ENCODE results near the gene CC2D1B.
"Not testable (repeated sequence)": the region's sequence is repeated elsewhere in the genome, so short reads cannot be mapped to it uniquely, and the experiment has no call there.

CC2D1B gene, protein sequence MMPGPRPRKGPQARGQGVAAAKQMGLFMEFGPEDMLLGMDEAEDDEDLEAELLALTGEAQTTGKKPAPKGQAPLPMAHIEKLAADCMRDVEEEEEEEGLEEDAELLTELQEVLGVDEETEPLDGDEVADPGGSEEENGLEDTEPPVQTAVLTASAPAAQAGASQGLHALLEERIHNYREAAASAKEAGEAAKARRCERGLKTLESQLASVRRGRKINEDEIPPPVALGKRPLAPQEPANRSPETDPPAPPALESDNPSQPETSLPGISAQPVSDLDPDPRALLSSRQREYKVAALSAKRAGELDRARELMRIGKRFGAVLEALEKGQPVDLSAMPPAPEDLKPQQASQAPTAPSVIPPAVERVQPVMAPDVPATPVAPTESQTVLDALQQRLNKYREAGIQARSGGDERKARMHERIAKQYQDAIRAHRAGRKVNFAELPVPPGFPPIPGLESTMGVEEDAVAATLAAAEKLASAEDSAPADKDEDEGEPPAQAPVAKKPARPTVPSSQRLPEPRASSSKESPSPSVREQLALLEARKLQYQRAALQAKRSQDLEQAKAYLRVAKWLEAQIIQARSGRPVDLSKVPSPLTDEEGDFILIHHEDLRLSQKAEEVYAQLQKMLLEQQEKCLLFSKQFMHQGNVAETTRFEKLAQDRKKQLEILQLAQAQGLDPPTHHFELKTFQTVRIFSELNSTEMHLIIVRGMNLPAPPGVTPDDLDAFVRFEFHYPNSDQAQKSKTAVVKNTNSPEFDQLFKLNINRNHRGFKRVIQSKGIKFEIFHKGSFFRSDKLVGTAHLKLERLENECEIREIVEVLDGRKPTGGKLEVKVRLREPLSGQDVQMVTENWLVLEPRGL

GRCh38 chr1:52365746-52366516 lies at the start of gene CC2D1B:
TSS of gene CC2D1B (minus strand) at chr1:52366205. CDS start at chr1:52364620, 1,585 bp downstream.
- peak; percentile 100 for DNase-seq (ENCODE audit: low spot score)

DNA sequence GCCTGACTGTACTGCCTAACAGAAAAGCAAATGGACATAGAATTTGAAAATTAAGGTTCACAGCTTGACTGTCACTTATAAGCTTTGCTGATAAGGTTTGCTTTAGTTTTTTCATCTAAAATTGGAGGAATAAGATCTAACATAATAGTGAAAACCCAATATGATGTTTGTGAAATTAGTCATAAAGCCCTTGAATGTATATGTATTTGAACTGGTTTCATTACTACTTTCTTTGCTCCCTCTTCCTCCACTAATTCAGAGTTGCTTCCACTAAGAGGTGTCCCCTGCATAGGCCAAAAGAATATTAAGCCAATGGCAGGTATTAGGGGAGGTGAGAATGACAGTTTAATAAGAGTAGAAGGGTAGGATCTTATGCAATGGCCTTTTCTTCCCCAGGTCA lies 48.9 kb upstream of the CC2D1B start:
- DNase-seq (ENCODE audit: low spot score) = no peak

DNA sequence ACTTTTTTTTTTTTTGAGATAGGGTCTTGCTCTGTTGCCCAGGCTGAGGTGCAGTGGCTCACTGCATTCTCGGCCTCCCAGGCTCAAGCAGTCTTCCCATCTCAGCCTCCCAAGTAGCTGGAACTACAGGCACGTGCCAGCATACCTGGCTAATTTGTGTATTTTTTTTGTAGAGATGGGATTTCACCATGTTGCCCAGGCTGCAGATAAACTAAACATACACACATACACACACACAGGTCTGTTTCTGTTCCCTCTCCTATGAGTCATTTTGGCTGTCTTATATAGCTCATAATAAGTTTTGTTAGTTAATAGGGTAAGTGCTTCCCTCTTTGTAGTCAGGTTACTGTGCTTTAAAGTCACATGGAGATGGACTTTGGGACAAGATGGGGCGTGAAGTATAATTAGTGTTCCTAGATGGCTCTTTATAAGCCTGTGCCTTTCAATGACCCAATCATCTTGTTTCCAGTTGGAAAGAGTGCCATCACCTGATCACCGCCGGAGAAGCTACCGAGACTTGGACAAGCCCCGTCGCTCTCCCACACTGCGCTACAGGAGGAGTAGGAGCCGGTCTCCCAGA lies 47.5 kb upstream of the CC2D1B start:
- DNase-seq (ENCODE audit: low spot score) = no peak

DNA sequence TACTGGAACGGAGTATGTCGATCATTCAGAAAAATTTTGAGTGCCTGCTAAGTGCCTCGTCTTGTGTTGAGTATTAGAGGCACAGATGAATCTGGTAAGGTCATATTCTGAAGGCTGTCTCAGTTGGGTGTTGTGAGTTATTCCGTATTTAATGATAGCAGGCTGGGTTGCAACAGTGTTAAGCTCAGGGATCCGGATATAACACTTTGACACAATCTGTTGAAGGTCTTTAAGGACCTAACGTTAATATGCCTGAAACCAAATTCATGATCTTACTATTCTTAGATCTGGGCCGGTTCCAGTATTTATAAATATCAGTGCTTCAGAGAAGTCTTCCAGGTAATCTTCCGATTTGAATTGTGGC lies 39.0 kb upstream of the CC2D1B start:
- no peak for DNase-seq (ENCODE audit: low spot score)

DNA sequence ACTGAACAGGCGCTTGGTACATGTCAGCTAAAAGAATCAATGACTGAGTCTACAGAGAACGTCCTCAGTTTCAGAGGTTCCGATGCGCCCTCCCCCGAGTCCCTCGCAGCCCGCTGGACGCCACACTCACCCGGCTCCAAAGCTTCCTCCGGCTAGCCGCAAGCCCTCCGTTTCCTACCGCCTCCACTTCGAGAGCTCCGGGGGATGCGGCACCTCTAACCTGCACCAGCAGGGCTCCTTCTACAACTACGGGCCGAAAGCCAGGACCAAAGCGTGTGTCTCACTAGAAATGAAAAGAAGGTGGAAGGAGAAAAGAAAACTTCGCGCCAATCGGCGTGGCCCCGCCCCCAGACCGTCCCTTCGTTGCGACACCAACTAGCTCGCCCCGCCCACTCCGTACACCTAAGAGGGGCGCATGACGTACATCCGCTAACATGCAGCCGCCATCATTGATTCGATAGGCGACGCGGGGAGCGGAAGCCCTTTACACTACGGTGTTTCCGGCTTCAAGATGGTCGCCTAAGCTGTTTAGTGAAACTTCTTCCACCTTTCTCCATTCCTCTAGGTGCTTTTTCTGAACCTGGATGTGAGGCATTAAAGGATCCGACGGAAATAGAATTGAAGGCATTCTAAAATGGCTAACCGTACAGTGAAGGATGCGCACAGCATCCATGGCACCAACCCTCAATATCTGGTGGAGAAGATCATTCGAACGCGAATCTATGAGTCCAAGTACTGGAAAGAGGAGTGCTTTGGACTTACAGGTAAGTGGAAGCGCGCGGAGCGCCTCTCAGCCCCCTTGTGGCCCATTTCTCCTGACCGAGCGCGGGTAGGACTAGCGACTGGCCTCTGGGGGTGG lies 38.3 kb upstream of the CC2D1B start, which contains the start of the genes ORC1 and PRPF38A:
TSS of gene ORC1 (minus strand) at position 308 of the 859 bp plus-strand sequence. CDS start 2,200 bp downstream, outside the sequence.
TSS of gene PRPF38A (plus strand) at position 487 of the 859 bp plus-strand sequence. CDS start at position 635, 148 bp downstream.
- peak; percentile 95 for DNase-seq (ENCODE audit: low spot score)

DNA sequence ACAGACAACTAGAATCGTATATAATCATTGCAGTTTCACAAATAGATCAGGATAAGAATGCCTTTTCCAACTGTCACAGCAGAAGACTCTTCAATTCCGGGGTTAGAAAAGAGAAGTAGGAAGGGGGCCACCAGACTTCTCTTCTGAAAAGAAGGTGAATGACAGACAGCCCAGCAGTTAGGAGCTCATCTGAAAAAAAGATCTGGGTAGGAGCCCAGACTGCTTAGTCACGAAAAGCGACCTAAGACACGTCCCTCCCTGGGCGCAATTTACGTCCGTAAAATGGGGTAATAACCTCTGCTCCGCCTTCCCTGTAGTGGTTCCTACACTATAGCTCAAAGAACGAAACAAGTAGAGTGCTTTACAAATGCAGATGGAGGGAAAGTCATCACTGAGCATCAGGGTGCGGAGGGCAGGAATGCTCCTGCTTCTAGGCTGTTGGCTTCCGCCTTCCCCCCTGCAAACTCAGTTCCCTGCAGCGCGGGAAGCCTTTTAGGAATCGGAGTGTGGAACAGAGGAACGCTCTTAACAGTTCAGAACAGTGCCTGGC lies 37.6 kb upstream of the CC2D1B start:
- DNase-seq (ENCODE audit: low spot score) = peak; percentile 48

DNA sequence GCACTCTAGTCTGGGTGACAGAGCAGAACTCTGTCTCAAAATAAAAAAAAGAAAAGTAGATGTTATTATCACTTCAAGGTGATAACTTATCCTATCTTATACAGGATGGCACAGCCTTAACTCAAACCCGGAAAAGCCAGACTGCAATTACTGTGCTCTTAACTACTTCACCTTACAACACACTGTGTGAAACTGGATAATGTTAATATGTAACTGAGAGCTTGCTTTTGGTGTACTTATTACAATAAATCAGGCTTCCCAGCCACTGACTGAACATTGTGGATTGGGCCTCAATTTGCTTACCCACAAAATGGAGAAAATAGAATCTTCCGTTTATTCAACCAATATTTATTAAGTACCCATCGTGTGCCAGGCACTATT lies 36.8 kb upstream of the CC2D1B start:
- no peak for DNase-seq (ENCODE audit: low spot score)

GRCh38 chr1:52400131-52400530 lies 34.1 kb upstream of the CC2D1B start:
- no peak for DNase-seq (ENCODE audit: low spot score)

GRCh38 chr1:52399629-52400028 lies 33.6 kb upstream of the CC2D1B start:
- DNase-seq (ENCODE audit: low spot score) = no peak

DNA sequence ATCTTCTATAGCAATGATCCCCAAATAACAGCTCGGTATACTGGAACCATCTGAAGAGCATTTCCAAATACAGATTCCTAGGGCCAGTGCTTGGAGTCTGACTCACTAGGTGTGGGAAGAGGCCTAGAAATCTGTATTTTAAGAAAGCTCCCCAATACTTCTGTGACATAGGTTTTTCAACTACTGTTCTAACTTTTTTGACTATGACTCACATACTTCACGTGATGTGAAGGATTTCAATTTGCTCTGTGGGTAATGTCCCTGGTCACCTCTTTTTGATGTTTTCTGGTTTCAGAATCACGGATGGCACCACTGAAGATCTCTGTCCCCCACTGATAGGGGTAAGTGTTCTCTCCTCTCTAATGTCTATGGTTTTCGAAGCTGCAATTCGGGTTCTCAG lies 27.2 kb upstream of the CC2D1B start:
- DNase-seq (ENCODE audit: low spot score) = no peak

DNA sequence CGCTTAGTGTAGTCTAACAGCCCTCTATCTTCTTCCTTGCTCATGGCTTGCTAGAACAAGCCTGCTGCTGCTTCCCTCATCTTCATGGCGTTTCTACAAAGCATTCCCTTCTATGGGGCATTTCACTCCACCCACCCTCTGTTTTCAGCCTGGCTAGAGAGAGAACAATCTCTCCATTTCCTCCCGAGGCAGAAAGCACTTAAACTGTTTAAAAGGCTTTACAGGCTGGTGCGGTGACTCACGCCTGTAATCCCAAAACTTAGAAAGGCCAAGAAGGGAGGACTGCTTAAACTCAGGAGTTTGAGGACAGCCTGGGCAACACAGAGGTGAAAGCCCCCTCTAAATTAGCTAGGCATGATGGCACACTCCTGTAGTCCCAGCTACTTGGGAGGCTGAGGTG lies 20.5 kb upstream of the CC2D1B start:
- DNase-seq (ENCODE audit: low spot score) = no peak

- DNase-seq (ENCODE audit: low spot score) = no peak
These were observed 19.4 kb upstream of the CC2D1B start for GRCh38 chr1:52385376-52385775.

DNA sequence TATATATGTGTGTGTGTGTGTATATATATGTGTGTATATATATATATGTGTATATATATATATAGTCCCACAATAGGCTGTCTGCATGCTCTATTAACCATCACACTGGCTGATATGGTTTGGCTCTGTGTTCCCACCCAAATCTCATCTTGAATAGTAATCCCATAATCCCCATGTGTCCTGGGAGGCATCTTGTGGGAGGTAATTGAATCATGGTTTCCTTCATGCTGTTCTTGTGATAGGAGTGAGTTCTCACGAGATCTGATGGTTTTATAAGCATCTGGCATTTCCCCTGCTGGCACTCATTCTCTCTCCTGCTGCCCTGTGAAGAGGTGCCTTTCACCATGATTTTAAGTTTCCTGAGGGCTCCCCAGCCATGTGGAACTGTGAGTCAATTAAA lies 3.8 kb upstream of the CC2D1B start:
- not testable (repeated sequence) for DNase-seq (ENCODE audit: low spot score)

DNA sequence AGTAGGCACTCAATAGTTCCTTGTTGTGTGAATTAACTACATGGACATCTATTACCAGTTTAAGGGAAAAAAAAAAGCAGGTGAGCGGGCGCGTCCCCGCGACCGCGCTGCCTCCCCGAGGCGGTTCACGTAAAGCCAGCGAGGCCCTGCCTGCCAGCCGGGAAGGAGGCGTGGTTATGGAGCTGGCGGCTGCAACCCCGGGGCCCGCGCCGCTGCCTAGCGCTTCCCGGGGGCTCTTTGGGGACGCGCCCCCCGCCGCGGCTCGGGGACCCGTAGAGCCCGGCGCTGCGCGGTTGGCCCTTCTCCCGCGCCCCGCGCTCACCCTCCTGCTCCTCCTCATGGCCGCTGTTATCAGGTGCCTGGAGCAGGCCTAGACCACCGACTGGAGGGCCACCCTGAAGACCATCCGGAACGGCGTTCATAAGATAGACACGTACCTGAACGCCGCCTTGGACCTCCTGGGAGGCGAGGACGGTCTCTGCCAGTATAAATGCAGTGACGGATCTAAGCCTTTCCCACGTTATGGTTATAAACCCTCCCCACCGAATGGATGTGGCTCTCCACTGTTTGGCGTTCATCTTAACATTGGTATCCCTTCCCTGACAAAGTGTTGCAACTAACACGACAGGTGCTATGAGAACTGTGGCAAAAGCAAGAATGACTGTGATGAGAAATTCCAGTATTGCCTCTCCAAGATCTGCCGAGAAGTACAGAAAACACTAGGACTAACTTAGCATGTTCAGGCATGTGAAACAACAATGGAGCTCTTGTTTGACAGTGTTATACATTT lies 2.6 kb upstream of the CC2D1B start:
- DNase-seq (ENCODE audit: low spot score) = peak; percentile 53

GRCh38 chr1:52367272-52367671 lies 1.3 kb upstream of the CC2D1B start:
- DNase-seq (ENCODE audit: low spot score) = no peak

- no peak for DNase-seq (ENCODE audit: low spot score)
These were observed 467 bp upstream of the CC2D1B start for GRCh38 chr1:52366517-52366827.

- peak; percentile 53 for DNase-seq (ENCODE audit: low spot score)
These were observed 797 bp downstream of the CC2D1B start for GRCh38 chr1:52365071-52365745.

DNA sequence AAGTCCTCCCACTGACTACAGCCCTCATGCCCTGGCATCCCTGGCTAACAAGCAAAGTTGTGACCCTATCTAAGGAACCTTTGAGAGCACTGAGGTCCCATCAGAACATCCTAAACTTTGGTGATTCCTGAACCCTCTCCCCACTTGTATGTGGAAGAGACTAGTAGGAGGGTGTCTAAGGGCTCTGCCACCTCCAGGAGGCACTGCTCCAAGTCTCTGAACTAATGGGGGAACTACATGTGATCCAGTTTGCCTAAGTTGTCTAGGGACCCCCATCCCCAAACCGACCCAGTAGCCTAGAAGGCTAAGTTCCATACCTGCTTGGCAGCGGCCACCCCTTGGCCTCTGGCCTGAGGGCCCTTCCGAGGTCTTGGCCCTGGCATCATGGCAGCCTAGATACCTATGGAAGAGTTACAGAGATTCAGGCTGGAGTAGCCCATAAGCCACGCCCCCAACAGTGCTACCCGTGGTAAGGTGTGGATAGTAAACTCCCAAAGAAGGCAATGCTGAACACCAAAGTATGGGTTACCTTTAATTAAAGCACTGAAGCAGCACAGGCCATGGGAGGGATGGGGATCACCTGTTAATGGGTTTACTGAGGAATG lies 1.7 kb downstream of the CC2D1B start:
- DNase-seq (ENCODE audit: low spot score) = no peak

- no peak for DNase-seq (ENCODE audit: low spot score)
These were observed 5.4 kb downstream of the CC2D1B start for GRCh38 chr1:52360595-52360968.
